ENCODE measurements around the gene RARA.
"Not testable (repeated sequence)": the region's sequence is repeated elsewhere in the genome, so short reads cannot be mapped to it uniquely, and the experiment has no call there.

RARA gene

GRCh38 chr17:40362696-40363110, 53.7 kb downstream of the RARA start:
- Histone ChIP-seq H3K4me1 (peaks cover 33 to 66% (median 50%) of the 10 kb centered on the region in 10 experiments), H4K20me1 (peaks cover 0 to 10% (median 0%) of the 10 kb centered on the region in 11 experiments; a peak in 2 of 22 replicates), H3K36me3 (no peaks in the 10 kb centered on the region), H3K9me3 (replicated peaks in 1 of 11) (no peaks in the 10 kb centered on the region), H3K4me2 (peak overlapping the region; percentile 84 to 100 (median 100)), H3K9ac (peak overlapping the region; percentile 67 to 91 (median 81)), H3K27me3 (peaks cover 12 to 25% (median 22%) of the 10 kb centered on the region in 11 experiments; a peak in 21 of 22 replicates), H3K27ac (peak overlapping the region; percentile 60 to 80 (median 68); a peak in 21 of 22 replicates), H3K4me3 (peak overlapping the region; percentile 64 to 78 (median 73))
- TF ChIP-seq Cebpa-rat (IDR thresholded peaks at IDR 0.05) = no peak

- Histone ChIP-seq H4K20me1 (peaks cover 0 to 6% (median 0%) of the 10 kb centered on the region in 11 experiments; a peak in 2 of 22 replicates), H3K4me2 (peak overlapping the region; percentile 84 to 100 (median 100)), H3K36me3 (no peaks in the 10 kb centered on the region), H3K4me1 (peaks cover 33 to 61% (median 46%) of the 10 kb centered on the region in 10 experiments), H3K9me3 (replicated peaks in 1 of 11) (no peaks in the 10 kb centered on the region), H3K4me3 (peak overlapping the region; percentile 64 to 78 (median 73)), H3K27ac (peak overlapping the region; percentile 60 to 80 (median 68); a peak in 21 of 22 replicates), H3K9ac (peak overlapping the region; percentile 67 to 91 (median 81)), H3K27me3 (peaks cover 12 to 25% (median 22%) of the 10 kb centered on the region in 11 experiments; a peak in 21 of 22 replicates)
- TF ChIP-seq Cebpa-rat (IDR thresholded peaks at IDR 0.05) = no peak
These were observed 54.3 kb downstream of the RARA start for GRCh38 chr17:40363111-40363827.

- peaks cover 0 to 6% (median 0%) of the 10 kb centered on the region in 11 experiments; a peak in 2 of 22 replicates for H4K20me1 ChIP-seq
- peaks cover 25 to 58% (median 38%) of the 10 kb centered on the region in 10 experiments for H3K4me1 ChIP-seq
- no peak for TF ChIP-seq Cebpa-rat (IDR thresholded peaks at IDR 0.05)
- H3K27ac ChIP-seq = peak within 1 kb of the TSS in 1 of 11 experiments; percentile 80; a peak in 2 of 22 replicates
- peak within 1 kb of the TSS in 8 of 11 experiments; percentile 80 to 91 (median 81); a peak in 13 of 22 replicates for H3K9ac ChIP-seq
- H3K9me3 ChIP-seq (replicated peaks in 1 of 11) = no peaks in the 10 kb centered on the region
- H3K4me2 ChIP-seq = peak within 1 kb of the TSS; percentile 84 to 100 (median 100)
- no peaks in the 10 kb centered on the region for H3K36me3 ChIP-seq
- H3K4me3 ChIP-seq = peak within 1 kb of the TSS; percentile 64 to 78 (median 73); a peak in 19 of 20 replicates
- H3K27me3 ChIP-seq = peaks cover 12 to 25% (median 22%) of the 10 kb centered on the region in 11 experiments; a peak in 21 of 22 replicates
These were observed 55.3 kb downstream of the RARA start, which contains the start of gene GJD3 for GRCh38 chr17:40364121-40364861. Gene GJD3, minus strand, starts transcription at chr17:40364737. Its CDS starts 922 bp downstream, at chr17:40363815.

- H3K4me3 ChIP-seq = no peak overlapping the region
- H3K27me3 ChIP-seq = peaks cover 12 to 25% (median 22%) of the 10 kb centered on the region in 11 experiments; a peak in 21 of 22 replicates
- H3K36me3 ChIP-seq = no peaks in the 10 kb centered on the region
- H3K27ac ChIP-seq = no peak overlapping the region
- peaks cover 0 to 6% (median 0%) of the 10 kb centered on the region in 11 experiments; a peak in 2 of 22 replicates for H4K20me1 ChIP-seq
- H3K9me3 ChIP-seq (replicated peaks in 1 of 11) = no peaks in the 10 kb centered on the region
- TF ChIP-seq Cebpa-rat (IDR thresholded peaks at IDR 0.05) = no peak
- peak overlapping the region in 4 of 11 experiments; percentile 84 to 100 (median 94); a peak in 7 of 22 replicates for H3K4me2 ChIP-seq
- H3K9ac ChIP-seq = peak overlapping the region in 1 of 11 experiments; percentile 10; a peak in 1 of 22 replicates
- H3K4me1 ChIP-seq = peaks cover 21 to 52% (median 33%) of the 10 kb centered on the region in 10 experiments
These were observed 55.9 kb downstream of the RARA start for GRCh38 chr17:40364906-40365305.

- Histone ChIP-seq H3K4me3 (no peak overlapping the region), H3K27ac (peak overlapping the region in 2 of 11 experiments; percentile 32 to 39; a peak in 3 of 22 replicates), H3K9me3 (replicated peaks in 1 of 11) (peaks cover 0 to 5% (median 0%) of the 10 kb centered on the region in 11 experiments; a peak in 2 of 22 replicates), H3K27me3 (peaks cover 12 to 25% (median 21%) of the 10 kb centered on the region in 11 experiments; a peak in 21 of 22 replicates), H3K4me2 (peak overlapping the region in 10 of 11 experiments; percentile 4 to 59 (median 32); a peak in 13 of 22 replicates), H3K9ac (peak overlapping the region in 2 of 11 experiments; percentile 17 to 45; a peak in 1 of 22 replicates), H4K20me1 (peaks cover 0 to 6% (median 0%) of the 10 kb centered on the region in 11 experiments; a peak in 2 of 22 replicates), H3K4me1 (peaks cover 21 to 56% (median 36%) of the 10 kb centered on the region in 10 experiments), H3K36me3 (no peaks in the 10 kb centered on the region)
- TF ChIP-seq Cebpa-rat (IDR thresholded peaks at IDR 0.05) = no peak
These were observed 57.3 kb downstream of the RARA start for GRCh38 chr17:40366076-40366860.

- peak overlapping the region in 2 of 11 experiments; percentile 17 to 45; a peak in 1 of 22 replicates for H3K9ac ChIP-seq
- peak overlapping the region in 10 of 11 experiments; percentile 4 to 59 (median 32); a peak in 12 of 22 replicates for H3K4me2 ChIP-seq
- peaks cover 12 to 24% (median 21%) of the 10 kb centered on the region in 11 experiments; a peak in 21 of 22 replicates for H3K27me3 ChIP-seq
- H3K36me3 ChIP-seq = no peaks in the 10 kb centered on the region
- H3K4me3 ChIP-seq = no peak overlapping the region
- peaks cover 0 to 6% (median 0%) of the 10 kb centered on the region in 11 experiments; a peak in 2 of 22 replicates for H4K20me1 ChIP-seq
- peak overlapping the region in 2 of 11 experiments; percentile 32 to 39; a peak in 3 of 22 replicates for H3K27ac ChIP-seq
- peaks cover 0 to 9% (median under 1%) of the 10 kb centered on the region in 11 experiments; a peak in 4 of 22 replicates for H3K9me3 ChIP-seq (replicated peaks in 1 of 11)
- peaks cover 20 to 57% (median 42%) of the 10 kb centered on the region in 10 experiments for H3K4me1 ChIP-seq
- no peak for TF ChIP-seq Cebpa-rat (IDR thresholded peaks at IDR 0.05)
These were observed 58.0 kb downstream of the RARA start for GRCh38 chr17:40366861-40367518.

- H3K9ac ChIP-seq, H4K20me1 ChIP-seq, H3K27ac ChIP-seq, H3K4me2 ChIP-seq, H3K4me3 ChIP-seq, H3K36me3 ChIP-seq: not testable (repeated sequence)
- Histone ChIP-seq H3K27me3 (peaks cover 12 to 18% (median 15%) of the 10 kb centered on the region in 11 experiments; a peak in 21 of 22 replicates), H3K4me1 (peaks cover 23 to 58% (median 42%) of the 10 kb centered on the region in 10 experiments), H3K9me3 (replicated peaks in 1 of 11) (peaks cover 0 to 17% (median 4%) of the 10 kb centered on the region in 11 experiments; a peak in 10 of 22 replicates)
These were observed 58.7 kb downstream of the RARA start for GRCh38 chr17:40367728-40368127.
